HepG2 (cell line): Measurements from ENCODE around the gene SAYSD1. TPM values are rescaled to one million over a fixed set of nuclear protein-coding genes. Genes with fewer than 3 reads are reported as not detected.
A peak's percentile ranks its signal among the peaks of the same experiment; 100 is the strongest.

Experiments
- ATAC-seq: fragments of 200-7000 bp; cut with Tn5 transposase; 3 replicates; pipeline ENCODE4 v1.9.1; 2020; ENCODE audit warnings: mild to moderate bottlenecking, moderate library complexity
- BruUV-seq: library from RNA; stranded (reverse); fragments of 400-500 nt; replicated peaks from 2 replicates; lab custom pipeline; 2021; lab: Mats Ljungman, UMichigan
- CTCF ChIA-PET: fragments of 300-600 bp; formaldehyde crosslinking; extraction: SDS; loops from one replicate; lab custom pipeline; 2021; ENCODE audit warnings: low total read pairs, inconsistent platforms, low intra/inter-chr PET ratio; lab: Yijun Ruan, JAX
- POLR2A ChIA-PET: fragments of 350-600 bp; sonication (Branson Sonifier 250); formaldehyde crosslinking; loops from one replicate; lab custom pipeline; 2020; ENCODE audit warnings: antibody characterized with exemption, inconsistent platforms; lab: Yijun Ruan, JAX
- DNase-seq: peaks from one replicate; pipeline ENCODE4 v3.0.0-alpha.2; 2015; ENCODE audit warnings: low spot score
- FAIRE-seq: peaks from 3 replicates; lab custom pipeline; 2011; peaks lifted over from hg19 to GRCh38; lab: Jason Lieb, UNC
- H2AFZ ChIP-seq: one replicate; pipeline ENCODE4 v1.6.1; 2011; ENCODE audit warnings: low read length, inconsistent platforms
- H3K27ac ChIP-seq: fragments of 300-600 bp; 3 replicates; pipeline ENCODE4 v1.8.0; 2011; ENCODE audit warnings: mixed run types, mild to moderate bottlenecking, mixed read lengths, low read length, inconsistent platforms; ENCODE audit not compliant: insufficient read depth; ENCODE audit errors: extremely low read length
- H3K27me3 ChIP-seq, 2 experiments: fragments of 200-600 bp in 1 of 2; 2 replicates in 1 of 2; 3 replicates in 1 of 2; pipeline versions ENCODE4 v1.6.0 to v1.8.0; 2011; ENCODE audit warnings: low read length in 2 of 2, mild to moderate bottlenecking in 2 of 2, moderate library complexity in 2 of 2, inconsistent platforms in 1 of 2; ENCODE audit not compliant: insufficient read depth in 2 of 2, control insufficient read depth in 1 of 2
- H3K36me3 ChIP-seq, 2 experiments: fragments of 200-600 bp in 1 of 2; replicated peaks in 1 of 2; 2 replicates in 1 of 2; 3 replicates in 1 of 2; pipeline versions ENCODE4 v1.5.1 to v1.8.0; 2011; ENCODE audit warnings: low read length in 2 of 2, inconsistent platforms in 1 of 2; ENCODE audit not compliant: insufficient read depth in 2 of 2, control insufficient read depth in 1 of 2
- H3K4me1 ChIP-seq: 2 replicates; pipeline ENCODE4 v1.5.1; 2012; ENCODE audit warnings: low read length, inconsistent platforms; ENCODE audit not compliant: insufficient read depth
- H3K4me2 ChIP-seq: 2 replicates; pipeline ENCODE4 v1.6.0; 2011; ENCODE audit warnings: low read depth, low read length, inconsistent platforms
- H3K4me3 ChIP-seq, 3 experiments: fragments of 200-600 bp in 1 of 3; sonication (generic), shearing (Covaris generic) in 1 of 3; replicated peaks in 1 of 3; 2 replicates each; pipeline ENCODE4 v1.5.1; 2011 to 2016; ENCODE audit warnings: low read length in 3 of 3, inconsistent platforms in 2 of 3, low read depth in 2 of 3, mild to moderate bottlenecking in 2 of 3, control low read depth in 1 of 3, mixed read lengths in 1 of 3; ENCODE audit not compliant: insufficient read depth in 1 of 3
- H3K79me2 ChIP-seq: one replicate; pipeline ENCODE4 v1.6.1; 2011; ENCODE audit warnings: low read length, inconsistent platforms; ENCODE audit not compliant: insufficient read depth
- H3K9ac ChIP-seq: 2 replicates; pipeline ENCODE4 v1.6.0; 2011; ENCODE audit warnings: mild to moderate bottlenecking, low read depth, low read length, inconsistent platforms; ENCODE audit not compliant: insufficient read depth
- H3K9me3 ChIP-seq: 2 replicates; pipeline ENCODE4 v1.5.1; 2012; ENCODE audit warnings: mild to moderate bottlenecking, low read length
- H4K20me1 ChIP-seq: 2 replicates; pipeline ENCODE4 v1.6.0; 2011; ENCODE audit warnings: inconsistent platforms, mild to moderate bottlenecking, low read length, moderate library complexity; ENCODE audit not compliant: insufficient read depth
- CREM ChIP-seq, 2 experiments: sonication (generic) in 1 of 2; formaldehyde crosslinking in 1 of 2; IDR thresholded peaks; 2 replicates each; pipeline versions ENCODE4 v1.4.0 to v1.6.1; 2016 to 2020; ENCODE audit warnings: antibody characterized with exemption in 1 of 2, mild to moderate bottlenecking in 1 of 2, missing genetic modification reagents in 1 of 2
- ETV6 ChIP-seq: sonication (generic); formaldehyde crosslinking; conservative IDR thresholded peaks from 2 replicates; pipeline ENCODE4 v1.4.0; 2020; ENCODE audit warnings: missing genetic modification reagents
- KDM3A ChIP-seq: IDR thresholded peaks from 2 replicates; pipeline ENCODE4 v1.6.1; 2018; ENCODE audit warnings: low read depth, missing compliant biosample characterization
- KLF12 ChIP-seq: sonication (generic); formaldehyde crosslinking; IDR thresholded peaks from 2 replicates; pipeline ENCODE4 v1.4.0; 2020; ENCODE audit warnings: missing genetic modification reagents, borderline replicate concordance
- NFYC ChIP-seq: IDR thresholded peaks from 2 replicates; pipeline ENCODE4 v1.6.1; 2016; ENCODE audit warnings: missing genetic modification reagents, missing compliant biosample characterization
- PAX8 ChIP-seq: sonication (generic); formaldehyde crosslinking; IDR thresholded peaks from 2 replicates; pipeline ENCODE4 v1.8.0; 2022; ENCODE audit warnings: mild to moderate bottlenecking, missing genetic modification reagents, borderline replicate concordance
- PPARG ChIP-seq: conservative IDR thresholded peaks from 2 replicates; pipeline ENCODE4 v1.6.1; 2016; ENCODE audit warnings: missing biosample characterization, missing genetic modification reagents
- RAD21 ChIP-seq: fragments of 450-650 bp; formaldehyde crosslinking; IDR thresholded peaks from 2 replicates; pipeline ENCODE4 v1.5.0; 2020; ENCODE audit warnings: mild to moderate bottlenecking
- SIN3B ChIP-seq: fragments of 150-350 bp; IDR thresholded peaks from 2 replicates; pipeline ENCODE4 v1.6.1; 2014; ENCODE audit warnings: low read length
- SMC3 ChIP-seq: IDR thresholded peaks from 2 replicates; pipeline ENCODE4 v1.6.1; 2011; ENCODE audit warnings: low read length, improper control_type of control experiment
- SMYD3 ChIP-seq: sonication (generic); formaldehyde crosslinking; IDR thresholded peaks from 2 replicates; pipeline ENCODE4 v1.8.1; 2023; ENCODE audit warnings: mild to moderate bottlenecking, missing genetic modification reagents
- STAG1 ChIP-seq: sonication (generic); formaldehyde crosslinking; IDR thresholded peaks from 2 replicates; pipeline ENCODE4 v1.4.0; 2020; ENCODE audit warnings: missing genetic modification reagents
- ZBTB34 ChIP-seq: sonication (generic); formaldehyde crosslinking; IDR thresholded peaks from 2 replicates; pipeline ENCODE4 v1.8.0; 2022; ENCODE audit warnings: mild to moderate bottlenecking, missing genetic modification reagents
- ZMAT3 ChIP-seq: sonication (generic); formaldehyde crosslinking; conservative IDR thresholded peaks from 2 replicates; pipeline ENCODE4 v1.7.0; 2021; ENCODE audit warnings: missing genetic modification reagents
- ZNF317 ChIP-seq: sonication (generic); formaldehyde crosslinking; IDR thresholded peaks from 2 replicates; pipeline ENCODE4 v1.5.0; 2020; ENCODE audit warnings: mild to moderate bottlenecking, missing genetic modification reagents
- ZNF567 ChIP-seq: sonication (generic); formaldehyde crosslinking; IDR thresholded peaks from 2 replicates; pipeline ENCODE4 v1.8.1; 2023; ENCODE audit warnings: mild to moderate bottlenecking, missing genetic modification reagents, borderline replicate concordance
- ZNF816 ChIP-seq: sonication (generic); formaldehyde crosslinking; IDR thresholded peaks from 2 replicates; pipeline ENCODE4 v1.8.0; 2022; ENCODE audit warnings: missing genetic modification reagents, mild to moderate bottlenecking, borderline replicate concordance
- WGBS: methylation state at CpG from one replicate; pipeline ENCODE4 v1.1.6; 2017; ENCODE audit warnings: low lambda C conversion rate; 5-methylcytosine and 5-hydroxymethylcytosine counted together
- in situ Hi-C: cut with HindIII; loops from 2 replicates; pipeline ENCODE4 v1.10.0; 2017; ENCODE audit warnings: low pct_unique_long_range_greater_than_20kb; ENCODE audit not compliant: extremely low pct_ligation_motif_present
- intact Hi-C: fragments of 100-400 bp; cut with micrococcal nuclease; formaldehyde crosslinking; loops from one replicate; pipeline ENCODE4 v1.10.0; 2022; ENCODE audit not compliant: unreplicated experiment
- polyA plus RNA-seq, 8 experiments: library from polyadenylated mRNA; depleted of rRNA in 3 of 8; stranded (reverse) in 7 of 8; unstranded in 1 of 8; fragments of >200 nt; fragmentation: Illumina TruSeq in 4 of 8; extraction: Trizol in 4 of 8; gene quantifications; 2 replicates each; pipeline versions ENCODE4 v1.2.1 to v1.2.3, GENCODE V29; 2011 to 2016; ENCODE audit warnings: low read depth in 4 of 8, missing spikeins in 1 of 8, mixed read lengths in 1 of 8; ENCODE audit not compliant: insufficient read depth in 1 of 8
- total RNA-seq, 5 experiments: library from RNA; depleted of rRNA; stranded (reverse); fragments of >200 nt; fragmentation: Illumina TruSeq; extraction: Trizol; gene quantifications; 2 replicates each; pipeline ENCODE4 v1.2.3, GENCODE V29; 2016; ENCODE audit warnings: low read depth in 1 of 5
- TF ChIP-seq, protein P1 (sequence below): IDR thresholded peaks from 2 replicates; pipeline ENCODE4 v1.6.1; 2016; ENCODE audit warnings: low read depth
- TF ChIP-seq, protein P2 (sequence below): sonication (generic); formaldehyde crosslinking; IDR thresholded peaks from 2 replicates; pipeline ENCODE4 v1.4.0; 2020; ENCODE audit warnings: missing genetic modification reagents, borderline replicate concordance

SAYSD1 gene
- total and polyA plus RNA-seq, 2 of the 13 experiments (the other 11 are each of a cell fraction or from before 2014, with no cell fraction given), result 10.1 to 16.0 TPM

DNA sequence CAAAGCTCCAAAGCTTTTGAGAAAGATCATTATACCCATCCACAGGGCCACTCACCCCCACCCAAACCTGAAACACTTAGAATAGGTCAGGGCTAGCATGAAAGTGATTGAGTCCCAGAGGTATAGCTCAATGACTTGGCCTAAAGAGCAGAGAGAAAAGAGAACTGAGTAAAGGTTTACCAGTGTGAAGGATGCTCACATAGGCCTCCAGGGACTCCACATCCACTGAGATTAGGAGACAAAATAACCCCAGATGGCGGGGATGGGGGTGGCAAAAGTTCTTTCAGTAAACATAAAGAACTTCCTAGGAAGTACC lies 12.2 kb downstream of the SAYSD1 start (continued):
- TF ChIP-seq ZNF317 (CRISPR knock-in tag) (no peak), ZBTB34 (no peak)

- Histone ChIP-seq H3K4me1 (no peaks in the 10 kb centered on the region), H3K79me2 (no peaks in the 10 kb centered on the region), H2AFZ (no peak overlapping the region), H3K27ac (no peak overlapping the region), H3K9ac (no peak overlapping the region), H3K4me3 (no peak overlapping the region), H3K36me3 (no peaks in the 10 kb centered on the region; a peak in 1 of 5 replicates), H4K20me1 (no peaks in the 10 kb centered on the region), H3K9me3 (no peaks in the 10 kb centered on the region), H3K4me2 (no peak overlapping the region), H3K27me3 (no peaks in the 10 kb centered on the region)
- BruUV-seq, result no TSS peak
- POLR2A ChIA-PET, result interaction anchor here (3.0 kb wide), 1 partner anchor 12 kb away, joined by 13 read pairs; the partner anchor contains the start of gene SAYSD1
- peak; percentile 99 for ATAC-seq
- CTCF ChIA-PET, result interaction anchor here (1.1 to 1.9 kb wide), 2 partner anchors 129 to 230 kb away, joined by 4 to 22 read pairs; no protein-coding TSS in a partner anchor
- 36% methylated on average over 12 of the region's 12 CpGs for WGBS
- peak; percentile 72 for FAIRE-seq
- intact Hi-C loops (loop anchor here (1.0 to 10.0 kb wide), 3 partner anchors 77 to 127 kb away; no protein-coding TSS in a partner anchor), in situ Hi-C loops (loop anchor here (10.0 kb wide), 1 partner anchor 227 kb away; no protein-coding TSS in a partner anchor)
- peak; percentile 43 for DNase-seq
- no peak for TF ChIP-seq KLF12
- TF ChIP-seq CREM (IDR thresholded peaks at IDR 0.05), result no peak
- TF ChIP-seq CREM (CRISPR knock-in tag; IDR thresholded peaks at IDR 0.05), result no peak
- peak; percentile 61 for TF ChIP-seq RAD21 (CRISPR knock-in tag)
- TF ChIP-seq ETV6 (CRISPR knock-in tag), result no peak
- TF ChIP-seq, protein P1, sequence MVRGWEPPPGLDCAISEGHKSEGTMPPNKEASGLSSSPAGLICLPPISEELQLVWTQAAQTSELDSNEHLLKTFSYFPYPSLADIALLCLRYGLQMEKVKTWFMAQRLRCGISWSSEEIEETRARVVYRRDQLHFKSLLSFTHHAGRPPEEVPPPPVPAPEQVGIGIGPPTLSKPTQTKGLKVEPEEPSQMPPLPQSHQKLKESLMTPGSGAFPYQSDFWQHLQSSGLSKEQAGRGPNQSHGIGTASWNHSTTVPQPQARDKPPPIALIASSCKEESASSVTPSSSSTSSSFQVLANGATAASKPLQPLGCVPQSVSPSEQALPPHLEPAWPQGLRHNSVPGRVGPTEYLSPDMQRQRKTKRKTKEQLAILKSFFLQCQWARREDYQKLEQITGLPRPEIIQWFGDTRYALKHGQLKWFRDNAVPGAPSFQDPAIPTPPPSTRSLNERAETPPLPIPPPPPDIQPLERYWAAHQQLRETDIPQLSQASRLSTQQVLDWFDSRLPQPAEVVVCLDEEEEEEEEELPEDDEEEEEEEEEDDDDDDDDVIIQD (CRISPR knock-in tag), result no peak
- TF ChIP-seq SIN3B, result no peak
- no peak for TF ChIP-seq ZMAT3 (CRISPR knock-in tag)
- no peak for TF ChIP-seq ZNF816
- TF ChIP-seq PPARG (CRISPR knock-in tag), result no peak
- TF ChIP-seq PAX8 (CRISPR knock-in tag), result no peak
- TF ChIP-seq SMC3, result peak; percentile 49; the same call in 1 of the 2 replicates
- TF ChIP-seq STAG1 (CRISPR knock-in tag), result peak; percentile 60
- TF ChIP-seq, protein P2, sequence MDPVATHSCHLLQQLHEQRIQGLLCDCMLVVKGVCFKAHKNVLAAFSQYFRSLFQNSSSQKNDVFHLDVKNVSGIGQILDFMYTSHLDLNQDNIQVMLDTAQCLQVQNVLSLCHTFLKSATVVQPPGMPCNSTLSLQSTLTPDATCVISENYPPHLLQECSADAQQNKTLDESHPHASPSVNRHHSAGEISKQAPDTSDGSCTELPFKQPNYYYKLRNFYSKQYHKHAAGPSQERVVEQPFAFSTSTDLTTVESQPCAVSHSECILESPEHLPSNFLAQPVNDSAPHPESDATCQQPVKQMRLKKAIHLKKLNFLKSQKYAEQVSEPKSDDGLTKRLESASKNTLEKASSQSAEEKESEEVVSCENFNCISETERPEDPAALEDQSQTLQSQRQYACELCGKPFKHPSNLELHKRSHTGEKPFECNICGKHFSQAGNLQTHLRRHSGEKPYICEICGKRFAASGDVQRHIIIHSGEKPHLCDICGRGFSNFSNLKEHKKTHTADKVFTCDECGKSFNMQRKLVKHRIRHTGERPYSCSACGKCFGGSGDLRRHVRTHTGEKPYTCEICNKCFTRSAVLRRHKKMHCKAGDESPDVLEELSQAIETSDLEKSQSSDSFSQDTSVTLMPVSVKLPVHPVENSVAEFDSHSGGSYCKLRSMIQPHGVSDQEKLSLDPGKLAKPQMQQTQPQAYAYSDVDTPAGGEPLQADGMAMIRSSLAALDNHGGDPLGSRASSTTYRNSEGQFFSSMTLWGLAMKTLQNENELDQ (CRISPR knock-in tag), result no peak
- no peak for TF ChIP-seq KDM3A
- TF ChIP-seq ZNF567 (CRISPR knock-in tag), result no peak
- no peak for TF ChIP-seq NFYC (CRISPR knock-in tag)
- no peak for TF ChIP-seq SMYD3 (CRISPR knock-in tag)
Measured at GRCh38 chr6:39102071-39102820, 12.7 kb downstream of the SAYSD1 start.
